Measurements from ENCODE around the gene DOCK8. TPM values are rescaled to one million over a fixed set of nuclear protein-coding genes. Genes with fewer than 3 reads are reported as not detected.

DOCK8 gene
- total RNA-seq, 1 experiment from 2014 or later = 0.37 TPM

GRCh38 chr9:503326-503725, 288.7 kb downstream of the DOCK8 start:
- H3K9me3 ChIP-seq (ENCODE audit: control insufficient read depth in 1 of 2, insufficient read depth in 1 of 2, low read depth in 1 of 2, low read length in 2 of 2) = no peaks in the 10 kb centered on the region
- ChIA-PET CTCF (no interaction called here), RAD21 (ENCODE audit: low non-redundant PET in 1 of 2, low total read pairs in 2 of 2, uncharacterized antibody in 2 of 2, unreplicated experiment in 2 of 2) (no interaction called here), POLR2A (no interaction called here)
- no peaks in the 10 kb centered on the region for H3K27me3 ChIP-seq (ENCODE audit: insufficient read depth, low read length)
- no peak overlapping the region for H3K27ac ChIP-seq (ENCODE audit: low read depth, low read length)
- TF ChIP-seq ZBTB33 (IDR thresholded peaks at IDR 0.05; ENCODE audit: extremely low read depth, insufficient replicate concordance, low read length) (no peak), YY1 (IDR thresholded peaks at IDR 0.05; ENCODE audit: extremely low read depth, insufficient replicate concordance, low read depth, low read length) (no peak), ATF3 (IDR thresholded peaks at IDR 0.05) (no peak), CEBPB (IDR thresholded peaks at IDR 0.05; ENCODE audit: low read depth) (no peak), CBX3 (IDR thresholded peaks at IDR 0.05; ENCODE audit: low read depth) (no peak), EGR1 (IDR thresholded peaks at IDR 0.05; ENCODE audit: low read depth) (no peak), SRF (IDR thresholded peaks at IDR 0.05; ENCODE audit: low read depth) (no peak), TCF7L2 (IDR thresholded peaks at IDR 0.05; ENCODE audit: borderline replicate concordance, extremely low read depth, insufficient read depth, insufficient read length) (no peak)
- TF ChIP-seq, protein P1, sequence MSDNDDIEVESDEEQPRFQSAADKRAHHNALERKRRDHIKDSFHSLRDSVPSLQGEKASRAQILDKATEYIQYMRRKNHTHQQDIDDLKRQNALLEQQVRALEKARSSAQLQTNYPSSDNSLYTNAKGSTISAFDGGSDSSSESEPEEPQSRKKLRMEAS (IDR thresholded peaks at IDR 0.05) = no peak
- peak overlapping the region; percentile 93 for H3K4me2 ChIP-seq (ENCODE audit: low read length)
- no peak overlapping the region for H3K9ac ChIP-seq (ENCODE audit: low read length)
- H4K20me1 ChIP-seq (ENCODE audit: insufficient read depth) = no peaks in the 10 kb centered on the region
- H3K4me1 ChIP-seq (ENCODE audit: control insufficient read depth in 1 of 2, insufficient read depth in 2 of 2, low read length in 2 of 2) = peaks cover 13 to 17% of the 10 kb centered on the region in 2 experiments
- H2AFZ ChIP-seq (ENCODE audit: low read depth, low read length, poor library complexity, severe bottlenecking) = no peak overlapping the region
- no peaks in the 10 kb centered on the region for H3K9me2 ChIP-seq (ENCODE audit: insufficient read depth)
- ATAC-seq (no peak), DNase-seq (ENCODE audit: low read depth, low spot score) (no peak)
- intact Hi-C loops (cut with micrococcal nuclease) = no loop called here
- H3K4me3 ChIP-seq (replicated peaks in 1 of 2; ENCODE audit: low read depth in 1 of 2, low read length in 2 of 2) = no peak overlapping the region
- peaks cover 17% of the 10 kb centered on the region; the same call in 1 of the 2 replicates for H3K79me2 ChIP-seq (ENCODE audit: insufficient read depth, low read length)
- H3K36me3 ChIP-seq (ENCODE audit: control insufficient read depth in 1 of 2, insufficient read depth in 2 of 2, low read length in 2 of 2) = no peaks in the 10 kb centered on the region
- no TSS peak for BruUV-seq (replicated peaks)

All from HCT116 (cell line).